HepG2 (cell line): ENCODE data around the gene FANCG. TPM values are rescaled to one million over a fixed set of nuclear protein-coding genes. Genes with fewer than 3 reads are reported as not detected.
A peak's percentile ranks its signal among the peaks of the same experiment; 100 is the strongest.

Experiments
- BATF2 ChIP-seq: sonication (generic); formaldehyde crosslinking; IDR thresholded peaks from 2 replicates; pipeline ENCODE4 v1.8.0; 2022; ENCODE audit warnings: mild to moderate bottlenecking, missing genetic modification reagents, moderate library complexity
- BCL6 ChIP-seq: IDR thresholded peaks from 2 replicates; pipeline ENCODE4 v1.6.1; 2016; ENCODE audit warnings: missing genetic modification reagents, missing compliant biosample characterization
- ETV6 ChIP-seq: sonication (generic); formaldehyde crosslinking; conservative IDR thresholded peaks from 2 replicates; pipeline ENCODE4 v1.4.0; 2020; ENCODE audit warnings: missing genetic modification reagents
- GFI1 ChIP-seq: sonication (generic); formaldehyde crosslinking; IDR thresholded peaks from 2 replicates; pipeline ENCODE4 v1.5.0; 2020; ENCODE audit warnings: missing genetic modification reagents, mild to moderate bottlenecking, borderline replicate concordance
- KMT2B ChIP-seq: IDR thresholded peaks from 2 replicates; pipeline ENCODE4 v1.6.1; 2016; ENCODE audit warnings: missing genetic modification reagents, missing compliant biosample characterization
- MED8 ChIP-seq: sonication (generic); formaldehyde crosslinking; IDR thresholded peaks from 2 replicates; pipeline ENCODE4 v1.8.1; 2023; ENCODE audit warnings: mild to moderate bottlenecking, missing genetic modification reagents; ENCODE audit not compliant: insufficient replicate concordance
- YEATS4 ChIP-seq: sonication (generic); formaldehyde crosslinking; IDR thresholded peaks from 2 replicates; pipeline ENCODE4 v1.4.0; 2020; ENCODE audit warnings: missing genetic modification reagents, borderline replicate concordance
- ZBTB1 ChIP-seq: sonication (generic); formaldehyde crosslinking; IDR thresholded peaks from 2 replicates; pipeline ENCODE4 v1.4.0; 2020; ENCODE audit warnings: missing genetic modification reagents, borderline replicate concordance
- ZNF317 ChIP-seq: sonication (generic); formaldehyde crosslinking; IDR thresholded peaks from 2 replicates; pipeline ENCODE4 v1.5.0; 2020; ENCODE audit warnings: mild to moderate bottlenecking, missing genetic modification reagents
- ZNF615 ChIP-seq: sonication (generic); formaldehyde crosslinking; IDR thresholded peaks from 2 replicates; pipeline ENCODE4 v1.5.0; 2020; ENCODE audit warnings: mild to moderate bottlenecking, missing genetic modification reagents, borderline replicate concordance
- ZNF646 ChIP-seq: sonication (generic); formaldehyde crosslinking; IDR thresholded peaks from 2 replicates; pipeline ENCODE4 v1.9.0; 2021; ENCODE audit warnings: mild to moderate bottlenecking, missing genetic modification reagents
- ZNF740 ChIP-seq: sonication (generic); formaldehyde crosslinking; IDR thresholded peaks from 2 replicates; pipeline ENCODE4 v1.4.0; 2020; ENCODE audit warnings: missing genetic modification reagents
- ZNF891 ChIP-seq: sonication (generic); formaldehyde crosslinking; IDR thresholded peaks from 2 replicates; pipeline ENCODE4 v1.5.0; 2020; ENCODE audit warnings: mild to moderate bottlenecking, missing genetic modification reagents
- polyA plus RNA-seq, 8 experiments: library from polyadenylated mRNA; depleted of rRNA in 3 of 8; stranded (reverse) in 7 of 8; unstranded in 1 of 8; fragments of >200 nt; fragmentation: Illumina TruSeq in 4 of 8; extraction: Trizol in 4 of 8; gene quantifications; 2 replicates each; pipeline versions ENCODE4 v1.2.1 to v1.2.3, GENCODE V29; 2011 to 2016; ENCODE audit warnings: low read depth in 4 of 8, missing spikeins in 1 of 8, mixed read lengths in 1 of 8; ENCODE audit not compliant: insufficient read depth in 1 of 8
- total RNA-seq, 5 experiments: library from RNA; depleted of rRNA; stranded (reverse); fragments of >200 nt; fragmentation: Illumina TruSeq; extraction: Trizol; gene quantifications; 2 replicates each; pipeline ENCODE4 v1.2.3, GENCODE V29; 2016; ENCODE audit warnings: low read depth in 1 of 5
- TF ChIP-seq, protein P1 (sequence below): sonication (generic); formaldehyde crosslinking; IDR thresholded peaks from 2 replicates; pipeline ENCODE4 v1.4.0; 2020; ENCODE audit warnings: missing genetic modification reagents, borderline replicate concordance
- TF ChIP-seq, protein P2 (sequence below): sonication (generic); formaldehyde crosslinking; IDR thresholded peaks from 2 replicates; pipeline ENCODE4 v1.4.0; 2020; ENCODE audit warnings: missing genetic modification reagents

FANCG gene
- total and polyA plus RNA-seq, 2 of the 13 experiments (the other 11 are each of a cell fraction or from before 2014, with no cell fraction given): 14.4 to 45.1 TPM

- TF ChIP-seq, protein P1, sequence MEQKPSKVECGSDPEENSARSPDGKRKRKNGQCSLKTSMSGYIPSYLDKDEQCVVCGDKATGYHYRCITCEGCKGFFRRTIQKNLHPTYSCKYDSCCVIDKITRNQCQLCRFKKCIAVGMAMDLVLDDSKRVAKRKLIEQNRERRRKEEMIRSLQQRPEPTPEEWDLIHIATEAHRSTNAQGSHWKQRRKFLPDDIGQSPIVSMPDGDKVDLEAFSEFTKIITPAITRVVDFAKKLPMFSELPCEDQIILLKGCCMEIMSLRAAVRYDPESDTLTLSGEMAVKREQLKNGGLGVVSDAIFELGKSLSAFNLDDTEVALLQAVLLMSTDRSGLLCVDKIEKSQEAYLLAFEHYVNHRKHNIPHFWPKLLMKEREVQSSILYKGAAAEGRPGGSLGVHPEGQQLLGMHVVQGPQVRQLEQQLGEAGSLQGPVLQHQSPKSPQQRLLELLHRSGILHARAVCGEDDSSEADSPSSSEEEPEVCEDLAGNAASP: peak; percentile 66; the same call in 1 of the 2 replicates
- no peak for TF ChIP-seq ZNF646 (CRISPR knock-in tag)
- peak; percentile 37 for TF ChIP-seq BCL6 (CRISPR knock-in tag)
- TF ChIP-seq, protein P2, sequence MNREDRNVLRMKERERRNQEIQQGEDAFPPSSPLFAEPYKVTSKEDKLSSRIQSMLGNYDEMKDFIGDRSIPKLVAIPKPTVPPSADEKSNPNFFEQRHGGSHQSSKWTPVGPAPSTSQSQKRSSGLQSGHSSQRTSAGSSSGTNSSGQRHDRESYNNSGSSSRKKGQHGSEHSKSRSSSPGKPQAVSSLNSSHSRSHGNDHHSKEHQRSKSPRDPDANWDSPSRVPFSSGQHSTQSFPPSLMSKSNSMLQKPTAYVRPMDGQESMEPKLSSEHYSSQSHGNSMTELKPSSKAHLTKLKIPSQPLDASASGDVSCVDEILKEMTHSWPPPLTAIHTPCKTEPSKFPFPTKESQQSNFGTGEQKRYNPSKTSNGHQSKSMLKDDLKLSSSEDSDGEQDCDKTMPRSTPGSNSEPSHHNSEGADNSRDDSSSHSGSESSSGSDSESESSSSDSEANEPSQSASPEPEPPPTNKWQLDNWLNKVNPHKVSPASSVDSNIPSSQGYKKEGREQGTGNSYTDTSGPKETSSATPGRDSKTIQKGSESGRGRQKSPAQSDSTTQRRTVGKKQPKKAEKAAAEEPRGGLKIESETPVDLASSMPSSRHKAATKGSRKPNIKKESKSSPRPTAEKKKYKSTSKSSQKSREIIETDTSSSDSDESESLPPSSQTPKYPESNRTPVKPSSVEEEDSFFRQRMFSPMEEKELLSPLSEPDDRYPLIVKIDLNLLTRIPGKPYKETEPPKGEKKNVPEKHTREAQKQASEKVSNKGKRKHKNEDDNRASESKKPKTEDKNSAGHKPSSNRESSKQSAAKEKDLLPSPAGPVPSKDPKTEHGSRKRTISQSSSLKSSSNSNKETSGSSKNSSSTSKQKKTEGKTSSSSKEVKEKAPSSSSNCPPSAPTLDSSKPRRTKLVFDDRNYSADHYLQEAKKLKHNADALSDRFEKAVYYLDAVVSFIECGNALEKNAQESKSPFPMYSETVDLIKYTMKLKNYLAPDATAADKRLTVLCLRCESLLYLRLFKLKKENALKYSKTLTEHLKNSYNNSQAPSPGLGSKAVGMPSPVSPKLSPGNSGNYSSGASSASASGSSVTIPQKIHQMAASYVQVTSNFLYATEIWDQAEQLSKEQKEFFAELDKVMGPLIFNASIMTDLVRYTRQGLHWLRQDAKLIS (CRISPR knock-in tag): no peak
- TF ChIP-seq ZBTB1: 0 out of 2 replicates have a peak, but pooled peaks have one; percentile 48
- peak; percentile 94 for TF ChIP-seq YEATS4 (CRISPR knock-in tag)
- TF ChIP-seq ZNF615 (CRISPR knock-in tag): no peak
- no peak for TF ChIP-seq ZNF317 (CRISPR knock-in tag)
- TF ChIP-seq ZNF740 (CRISPR knock-in tag): peak; percentile 64; the same call in 1 of the 2 replicates
- TF ChIP-seq BATF2 (CRISPR knock-in tag): no peak
- peak; percentile 45; the same call in 1 of the 2 replicates for TF ChIP-seq GFI1 (CRISPR knock-in tag)
- peak; percentile 93 for TF ChIP-seq KMT2B (CRISPR knock-in tag)
- TF ChIP-seq ZNF891 (CRISPR knock-in tag): no peak
- peak; percentile 82; the same call in 1 of the 2 replicates for TF ChIP-seq ETV6
- TF ChIP-seq MED8 (CRISPR knock-in tag): no peak
Measured at GRCh38 chr9:35102769-35103659, 23.3 kb upstream of the FANCG start, which contains the start of gene STOML2 (continued).
